NCI-H2171 treated with DMSO at 0.1 percent for 48 hours (cell line): ENCODE measurements around the gene SNX19.
A peak's percentile ranks its signal among the peaks of the same experiment; 100 is the strongest.

Experiments
- DNase-seq: peaks from one replicate; lab custom pipeline; 2025; lab: John Stamatoyannopoulos, UW

SNX19 gene

GRCh38 chr11:130839981-130840666, 76.2 kb downstream of the SNX19 start:
- peak; percentile 74 for DNase-seq

GRCh38 chr11:130837194-130837593, 79.1 kb downstream of the SNX19 start:
- DNase-seq: no peak

GRCh38 chr11:130834886-130835285, 81.4 kb downstream of the SNX19 start:
- DNase-seq: no peak

GRCh38 chr11:130832566-130833425, 83.5 kb downstream of the SNX19 start:
- DNase-seq: no peak

GRCh38 chr11:130831976-130832375, 84.3 kb downstream of the SNX19 start:
- DNase-seq: peak; percentile 51

- DNase-seq: peak; percentile 81
These were observed 84.8 kb downstream of the SNX19 start for GRCh38 chr11:130831506-130831905.

GRCh38 chr11:130830566-130830965, 85.7 kb downstream of the SNX19 start:
- no peak for DNase-seq

- DNase-seq: no peak
These were observed 86.3 kb downstream of the SNX19 start for GRCh38 chr11:130829920-130830511.

GRCh38 chr11:130828741-130829140, 87.5 kb downstream of the SNX19 start:
- DNase-seq: no peak

- DNase-seq: peak; percentile 4
These were observed 88.6 kb downstream of the SNX19 start for GRCh38 chr11:130827451-130828377.

- no peak for DNase-seq
These were observed 89.7 kb downstream of the SNX19 start for GRCh38 chr11:130826572-130826971.

- DNase-seq: no peak
These were observed 90.3 kb downstream of the SNX19 start for GRCh38 chr11:130825983-130826382.

- DNase-seq: no peak
These were observed 90.7 kb downstream of the SNX19 start for GRCh38 chr11:130825561-130825960.
